Testis (tissue), 3 donors: Measurements from ENCODE around the gene PABPC1L. TPM values are rescaled to one million over a fixed set of nuclear protein-coding genes. Genes with fewer than 3 reads are reported as not detected.

Experiments
- DNase-seq: peaks from one replicate; pipeline ENCODE4 v3.0.0-alpha.2; 2019
- H3K27ac ChIP-seq, 2 donors: fragments of 200-600 bp; sonication (generic); one replicate each; pipeline ENCODE4 v1.5.1; 2019
- H3K27me3 ChIP-seq: fragments of 200-600 bp; sonication (generic); one replicate; pipeline ENCODE4 v1.5.1; 2019
- H3K36me3 ChIP-seq: fragments of 200-600 bp; sonication (generic); one replicate; pipeline ENCODE4 v1.5.1; 2017; ENCODE audit warnings: low read depth; ENCODE audit errors: missing control alignments
- H3K4me1 ChIP-seq: fragments of 200-600 bp; sonication (generic); one replicate; pipeline ENCODE4 v1.5.1; 2019
- H3K4me3 ChIP-seq, 2 donors: fragments of 200-600 bp; sonication (generic); one replicate each; pipeline ENCODE4 v1.5.1; 2017 to 2019
- H3K9me3 ChIP-seq: fragments of 200-600 bp; sonication (generic); one replicate; pipeline ENCODE4 v1.5.1; 2017
- POLR2A ChIP-seq: fragments of 450-650 bp; IDR thresholded peaks from one replicate; pipeline ENCODE4 v1.6.1; 2017; ENCODE audit warnings: antibody characterized with exemption, mild to moderate bottlenecking, moderate library complexity
- WGBS, 2 donors: methylation state at CpG; one replicate each; pipeline ENCODE4 v1.1.5; 2018; 5-methylcytosine and 5-hydroxymethylcytosine counted together
- intact Hi-C: fragments of 100-400 bp; cut with DNase I; formaldehyde crosslinking; loops from one replicate; pipeline ENCODE4 v1.15.1; 2023; ENCODE audit warnings: low total_unique reads
- polyA plus RNA-seq: library from polyadenylated mRNA; stranded (reverse); fragments of 350-450 nt; fragmentation: Illumina TruSeq; extraction: RNeasy Lipid Tissue Mini Kit (QIAGEN cat#74804); gene quantifications from one replicate; pipeline ENCODE4 v1.2.3, GENCODE V29; 2014; ENCODE audit warnings: low read depth, low replicate concordance; ENCODE audit not compliant: insufficient read depth
- total RNA-seq, 2 donors: library from RNA; depleted of rRNA; stranded (reverse); fragments of >200 nt; gene quantifications; one replicate each; pipeline ENCODE4 v1.2.3, GENCODE V29; 2016
- TF ChIP-seq, protein P1 (sequence below), 3 experiments: fragments of 450-650 bp in 2 of 3; fragments of 200-600 bp in 1 of 3; sonication (generic) in 1 of 3; IDR thresholded peaks; one replicate each; pipeline ENCODE4 v1.5.1; 2016 to 2019; ENCODE audit warnings: antibody characterized with exemption in 3 of 3, mild to moderate bottlenecking in 2 of 3, moderate library complexity in 1 of 3

The PABPC1L gene
- total and polyA plus RNA-seq, 3 donors from 2014 or later: 27.9 to 71.7 (median 59.2) TPM

DNA sequence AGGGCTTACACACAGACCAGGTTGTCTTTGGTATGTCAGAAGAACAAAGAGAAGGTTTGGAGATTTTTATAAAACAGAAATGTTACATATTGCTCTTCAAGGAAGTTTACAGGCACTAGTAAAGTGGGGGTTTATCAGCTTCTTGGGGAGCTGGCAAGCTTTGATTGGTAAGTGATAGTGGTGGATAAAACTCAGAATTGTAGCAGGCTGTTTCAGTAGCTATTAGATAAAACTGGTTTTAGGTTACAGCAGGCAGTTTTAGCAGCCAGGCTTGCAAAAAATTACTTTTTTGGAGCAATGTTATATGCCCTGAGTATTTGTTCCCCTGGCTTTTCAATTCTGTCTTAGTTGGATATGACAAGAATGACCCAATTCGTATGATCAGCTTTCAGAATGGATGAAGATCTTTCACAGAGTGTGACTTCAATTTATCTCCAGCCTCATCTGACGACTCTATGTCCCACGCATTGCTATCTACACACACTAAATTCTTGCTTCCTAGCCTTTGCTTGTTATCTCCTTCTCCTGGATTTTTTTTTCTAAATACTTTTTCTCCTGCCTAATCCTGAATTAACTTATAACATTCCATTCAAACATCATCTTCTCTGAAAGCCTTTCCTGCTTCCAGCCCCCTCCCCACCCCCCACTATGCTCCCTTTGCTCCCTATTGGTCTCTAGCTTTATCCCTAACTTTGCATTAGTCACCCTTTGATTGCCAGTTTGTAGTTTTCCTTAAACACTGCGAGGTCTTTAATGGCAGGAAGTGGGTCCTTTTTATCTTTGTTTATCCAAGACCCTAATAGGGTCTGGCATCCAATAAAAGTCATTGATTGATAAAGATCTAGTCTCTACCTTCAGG, 51.4 kb downstream of the PABPC1L start:
- DNase-seq: no peak
- 44 to 45% methylated on average over 4 of the region's 4 CpGs for WGBS, 2 donors
- no peak overlapping the region for H3K4me3 ChIP-seq
- TF ChIP-seq, protein P1, sequence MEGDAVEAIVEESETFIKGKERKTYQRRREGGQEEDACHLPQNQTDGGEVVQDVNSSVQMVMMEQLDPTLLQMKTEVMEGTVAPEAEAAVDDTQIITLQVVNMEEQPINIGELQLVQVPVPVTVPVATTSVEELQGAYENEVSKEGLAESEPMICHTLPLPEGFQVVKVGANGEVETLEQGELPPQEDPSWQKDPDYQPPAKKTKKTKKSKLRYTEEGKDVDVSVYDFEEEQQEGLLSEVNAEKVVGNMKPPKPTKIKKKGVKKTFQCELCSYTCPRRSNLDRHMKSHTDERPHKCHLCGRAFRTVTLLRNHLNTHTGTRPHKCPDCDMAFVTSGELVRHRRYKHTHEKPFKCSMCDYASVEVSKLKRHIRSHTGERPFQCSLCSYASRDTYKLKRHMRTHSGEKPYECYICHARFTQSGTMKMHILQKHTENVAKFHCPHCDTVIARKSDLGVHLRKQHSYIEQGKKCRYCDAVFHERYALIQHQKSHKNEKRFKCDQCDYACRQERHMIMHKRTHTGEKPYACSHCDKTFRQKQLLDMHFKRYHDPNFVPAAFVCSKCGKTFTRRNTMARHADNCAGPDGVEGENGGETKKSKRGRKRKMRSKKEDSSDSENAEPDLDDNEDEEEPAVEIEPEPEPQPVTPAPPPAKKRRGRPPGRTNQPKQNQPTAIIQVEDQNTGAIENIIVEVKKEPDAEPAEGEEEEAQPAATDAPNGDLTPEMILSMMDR (IDR thresholded peaks at IDR 0.05): no peak
- no peak for TF ChIP-seq POLR2A
- no peaks in the 10 kb centered on the region for H3K27me3 ChIP-seq
- H3K4me1 ChIP-seq: peaks cover 25% of the 10 kb centered on the region
- no peaks in the 10 kb centered on the region for H3K9me3 ChIP-seq
- intact Hi-C loops: no loop called here
- no peaks in the 10 kb centered on the region for H3K36me3 ChIP-seq
- H3K27ac ChIP-seq: peak overlapping the region in 1 of 2 donors; percentile 90

DNA sequence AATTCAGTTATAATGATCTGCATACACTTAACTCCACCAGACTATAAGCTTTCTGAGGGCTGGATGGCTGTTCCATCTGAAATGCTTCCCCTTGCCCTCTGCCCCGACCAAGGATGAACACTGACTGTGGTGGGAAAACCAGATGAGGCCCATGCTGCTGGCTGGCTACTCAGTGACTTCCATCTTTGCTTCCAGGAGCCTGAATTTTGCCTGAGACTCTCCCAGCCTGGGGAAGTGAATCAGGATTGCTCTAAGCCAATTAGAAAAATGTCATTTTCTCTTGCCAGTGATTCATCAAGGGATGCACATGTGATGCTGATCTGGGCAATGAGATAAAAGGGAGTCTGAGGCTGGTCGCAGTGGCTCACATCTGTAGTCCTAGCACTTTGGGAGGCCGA, 52.0 kb downstream of the PABPC1L start:
- TF ChIP-seq POLR2A: no peak
- TF ChIP-seq, protein P1 (IDR thresholded peaks at IDR 0.05): no peak
- Histone ChIP-seq H3K27me3 (no peaks in the 10 kb centered on the region), H3K36me3 (no peaks in the 10 kb centered on the region), H3K9me3 (no peaks in the 10 kb centered on the region), H3K4me1 (peaks cover 26% of the 10 kb centered on the region), H3K27ac (no peak overlapping the region), H3K4me3 (no peak overlapping the region)
- no peak for DNase-seq
- intact Hi-C loops: no loop called here
- WGBS, 2 donors: 88 to 91% methylated on average over 3 of the region's 3 CpGs

DNA sequence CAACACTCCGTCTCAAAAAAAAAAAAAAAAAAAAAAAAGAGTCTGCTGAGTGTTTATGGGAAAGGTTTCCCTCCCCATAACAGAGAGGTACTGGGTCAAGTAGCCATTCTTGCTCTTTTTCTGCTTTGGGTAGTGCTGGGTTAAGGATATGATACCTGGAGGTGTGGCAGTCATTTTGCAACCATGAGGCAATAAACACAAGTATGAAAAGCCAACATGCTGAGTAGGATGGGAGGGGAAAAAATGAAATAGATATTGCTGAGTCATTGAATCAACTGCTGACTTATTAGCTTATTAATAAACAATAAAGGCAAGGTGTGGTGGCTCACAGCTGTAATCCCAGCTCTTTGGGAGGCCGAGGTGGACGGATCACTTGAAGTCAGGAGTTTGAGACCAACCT, 52.6 kb downstream of the PABPC1L start:
- Histone ChIP-seq H3K9me3 (no peaks in the 10 kb centered on the region), H3K4me1 (peaks cover 32% of the 10 kb centered on the region), H3K36me3 (no peaks in the 10 kb centered on the region), H3K4me3 (no peak overlapping the region), H3K27ac (no peak overlapping the region), H3K27me3 (no peaks in the 10 kb centered on the region)
- intact Hi-C loops: no loop called here
- no peak for DNase-seq
- 86 to 93% methylated on average over 3 of the region's 3 CpGs for WGBS, 2 donors
- no peak for TF ChIP-seq POLR2A
- TF ChIP-seq, protein P1 (IDR thresholded peaks at IDR 0.05): no peak

DNA sequence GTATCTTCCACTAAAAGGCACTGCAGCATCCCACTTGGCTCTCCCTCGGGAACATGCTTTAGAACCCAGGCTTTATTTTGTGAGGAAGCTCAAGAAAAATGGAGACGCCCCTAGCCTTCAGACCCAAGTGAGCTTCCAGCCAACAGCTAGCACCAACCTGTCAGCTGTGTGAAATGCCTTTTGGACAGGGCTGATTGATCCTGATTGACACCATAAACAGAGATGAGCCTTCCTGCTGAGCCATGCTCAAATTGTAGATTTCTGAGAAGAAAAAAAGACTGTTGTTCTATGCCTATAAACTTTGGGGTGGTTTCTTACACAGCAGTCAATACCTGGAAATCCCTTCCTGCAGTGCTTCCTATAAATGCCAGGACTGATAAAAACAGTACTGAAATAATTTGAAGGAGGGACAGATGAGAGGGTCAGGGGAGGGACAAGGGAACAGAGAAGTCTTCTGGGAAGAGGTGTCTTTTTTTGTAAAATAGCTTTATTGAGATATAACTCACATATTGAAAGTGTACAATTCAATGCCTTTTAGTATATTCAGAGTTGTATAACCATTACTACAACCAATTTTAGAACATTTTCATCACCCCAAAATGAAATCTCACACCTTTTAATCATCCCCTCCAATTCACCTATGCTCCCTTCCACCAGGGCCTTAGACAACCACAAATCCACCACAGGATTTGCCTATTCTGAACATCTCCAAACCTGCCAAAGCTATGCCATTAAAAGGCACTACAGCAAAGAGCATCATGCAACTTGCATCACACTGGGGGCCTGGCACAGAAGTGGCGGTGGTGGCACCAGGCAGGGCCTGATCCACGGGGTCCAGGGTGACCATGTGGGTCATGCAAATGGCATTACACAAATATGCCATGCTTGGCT, 53.7 kb downstream of the PABPC1L start:
- no peak overlapping the region for H3K4me3 ChIP-seq
- H3K9me3 ChIP-seq: no peaks in the 10 kb centered on the region
- H3K27ac ChIP-seq: no peak overlapping the region
- TF ChIP-seq, protein P1 (IDR thresholded peaks at IDR 0.05): no peak
- no peak for TF ChIP-seq POLR2A
- intact Hi-C loops: no loop called here
- peaks cover 30% of the 10 kb centered on the region for H3K4me1 ChIP-seq
- no peaks in the 10 kb centered on the region for H3K27me3 ChIP-seq
- H3K36me3 ChIP-seq: no peaks in the 10 kb centered on the region
- WGBS, 2 donors: 76 to 77% methylated on average over 3 to 4 of the region's 4 CpGs
- DNase-seq: no peak
